OCI-M2 (cell line): Measurements from ENCODE around the gene HDAC6.
"Not testable (repeated sequence)": the region's sequence is repeated elsewhere in the genome, so short reads cannot be mapped to it uniquely, and the experiment has no call there.

Source experiments
- DNase-seq: peaks from one replicate; lab custom pipeline; 2025; ENCODE audit not compliant: unreplicated experiment; lab: John Stamatoyannopoulos, UW

Gene HDAC6

DNA sequence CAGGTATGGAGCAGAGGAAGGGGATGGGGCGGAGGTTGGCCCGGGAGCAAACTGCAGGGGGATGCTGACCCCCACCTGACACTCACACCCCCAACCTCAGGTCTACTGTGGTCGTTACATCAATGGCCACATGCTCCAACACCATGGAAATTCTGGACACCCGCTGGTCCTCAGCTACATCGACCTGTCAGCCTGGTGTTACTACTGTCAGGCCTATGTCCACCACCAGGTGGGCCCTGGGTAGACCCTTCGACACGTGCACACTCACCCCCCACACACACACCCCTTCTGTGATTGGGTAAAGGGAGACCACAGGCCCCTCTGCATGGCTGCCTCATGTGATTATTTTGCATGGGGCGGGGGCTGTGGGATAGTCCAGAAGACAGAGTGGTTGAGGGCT is 22.2 kb downstream of the HDAC6 start:
- DNase-seq: no peak

DNA sequence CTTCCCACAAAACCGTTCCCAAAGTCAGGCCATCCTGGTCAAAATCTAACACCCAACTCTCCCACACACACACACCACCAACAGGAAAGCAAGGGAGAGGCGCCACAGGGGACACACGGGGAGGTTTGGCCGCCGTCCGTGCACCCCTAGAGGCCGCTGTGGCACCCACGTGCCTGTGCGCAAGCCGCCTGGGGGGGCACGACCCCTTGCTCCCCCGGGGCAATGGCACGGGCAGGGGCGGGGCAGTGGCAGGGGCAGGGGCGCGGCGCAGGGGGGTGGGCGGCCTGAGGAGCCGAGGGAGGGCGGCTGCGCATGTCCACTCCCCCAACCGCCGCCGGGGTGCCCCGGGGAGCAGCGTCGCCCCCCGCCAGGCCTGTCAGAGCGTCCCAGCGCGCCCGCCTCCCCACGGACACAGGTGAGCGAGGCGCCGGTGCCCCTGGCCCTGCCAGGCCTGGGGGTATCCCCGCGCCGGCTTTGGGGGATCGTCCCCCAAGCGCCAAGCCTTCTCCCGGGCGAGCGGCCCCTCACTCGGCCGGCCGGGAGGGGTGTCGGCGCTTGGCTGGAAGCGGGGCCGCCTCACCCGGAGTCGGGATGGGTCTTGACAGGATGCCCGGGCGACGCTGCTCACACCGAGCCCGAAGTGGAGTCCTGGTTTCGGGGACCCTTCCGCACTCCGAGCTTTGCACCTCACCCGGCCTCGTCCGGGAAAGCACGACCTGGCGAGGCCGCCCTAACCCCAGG is 24.4 kb downstream of the HDAC6 start, which contains the start of gene ERAS:
Gene ERAS, plus strand, starts transcription at position 379 of the 741 bp plus-strand sequence. CDS start 2,611 bp downstream, outside the sequence.
- no peak for DNase-seq

DNA sequence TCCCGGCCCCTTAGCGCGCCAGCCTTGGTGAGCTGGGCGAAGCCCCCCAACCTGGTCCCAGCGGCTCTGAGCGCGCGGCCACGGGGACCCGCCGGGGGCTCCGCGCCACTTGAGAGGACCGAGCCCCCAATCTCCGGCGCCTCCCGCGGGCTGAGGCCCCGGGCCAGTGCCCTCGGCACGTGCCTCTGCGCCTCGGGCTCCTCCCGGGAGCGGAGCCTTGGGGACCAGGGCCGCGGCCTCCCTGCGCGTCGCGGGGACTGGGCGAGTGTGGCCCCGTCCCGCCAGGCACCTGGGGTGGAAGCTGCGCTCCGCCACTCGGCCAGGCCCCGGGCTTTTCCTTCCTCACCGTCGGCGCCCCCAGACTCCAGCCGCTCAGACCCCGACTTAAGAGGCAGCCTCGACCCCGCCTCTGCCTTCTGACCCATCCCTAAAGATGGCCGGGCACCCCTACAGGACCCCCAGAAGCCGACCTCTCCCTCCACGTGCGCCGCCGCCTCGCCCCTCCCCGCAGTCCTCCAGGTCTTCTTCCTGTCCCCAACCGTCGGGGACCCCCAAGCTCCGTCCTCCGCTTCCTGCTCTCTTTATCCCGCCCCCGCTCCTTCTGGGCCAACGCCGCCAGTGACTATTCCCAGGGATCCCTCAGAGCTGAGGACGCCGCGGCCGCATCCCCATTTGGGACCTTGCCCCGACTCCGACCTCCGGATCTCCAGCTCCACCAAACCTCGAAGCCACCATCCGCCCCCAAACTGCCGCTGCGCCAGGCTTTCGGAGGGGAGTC is 25.2 kb downstream of the HDAC6 start:
- no peak for DNase-seq

DNA sequence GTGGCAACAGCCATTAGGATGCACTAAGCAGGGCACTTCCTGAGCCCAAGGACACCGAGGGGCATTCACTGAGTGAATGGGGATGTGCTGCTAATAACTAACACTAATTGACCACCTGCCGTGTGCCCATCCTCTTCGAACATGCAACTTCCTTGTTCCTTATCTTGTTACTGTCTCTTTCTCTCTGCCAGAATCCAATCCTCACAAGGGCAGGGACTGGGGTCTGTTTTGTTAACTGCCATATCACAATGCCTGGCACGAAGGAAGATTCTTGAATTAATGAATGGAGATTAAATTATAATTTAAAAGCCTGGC is 25.7 kb downstream of the HDAC6 start:
- no peak for DNase-seq

DNA sequence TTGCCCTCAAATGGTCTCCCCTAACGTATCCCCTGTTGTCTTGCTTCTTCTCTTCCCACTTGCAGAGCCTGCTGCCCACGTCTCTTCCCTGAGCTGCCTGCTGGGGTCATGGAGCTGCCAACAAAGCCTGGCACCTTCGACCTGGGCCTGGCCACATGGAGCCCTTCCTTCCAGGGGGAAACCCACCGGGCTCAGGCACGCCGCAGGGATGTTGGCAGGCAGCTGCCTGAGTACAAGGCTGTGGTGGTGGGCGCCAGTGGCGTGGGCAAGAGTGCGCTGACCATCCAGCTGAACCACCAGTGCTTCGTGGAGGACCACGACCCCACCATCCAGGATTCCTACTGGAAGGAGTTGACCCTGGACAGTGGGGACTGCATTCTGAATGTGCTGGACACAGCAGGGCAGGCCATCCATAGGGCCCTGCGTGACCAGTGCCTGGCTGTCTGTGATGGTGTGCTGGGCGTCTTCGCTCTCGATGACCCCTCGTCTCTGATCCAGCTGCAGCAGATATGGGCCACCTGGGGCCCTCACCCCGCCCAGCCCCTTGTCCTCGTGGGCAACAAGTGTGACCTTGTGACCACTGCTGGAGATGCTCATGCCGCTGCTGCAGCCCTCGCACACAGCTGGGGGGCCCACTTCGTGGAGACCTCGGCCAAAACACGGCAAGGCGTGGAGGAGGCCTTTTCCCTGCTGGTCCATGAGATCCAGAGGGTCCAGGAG is 27.3 kb downstream of the HDAC6 start:
- no peak for DNase-seq

DNA sequence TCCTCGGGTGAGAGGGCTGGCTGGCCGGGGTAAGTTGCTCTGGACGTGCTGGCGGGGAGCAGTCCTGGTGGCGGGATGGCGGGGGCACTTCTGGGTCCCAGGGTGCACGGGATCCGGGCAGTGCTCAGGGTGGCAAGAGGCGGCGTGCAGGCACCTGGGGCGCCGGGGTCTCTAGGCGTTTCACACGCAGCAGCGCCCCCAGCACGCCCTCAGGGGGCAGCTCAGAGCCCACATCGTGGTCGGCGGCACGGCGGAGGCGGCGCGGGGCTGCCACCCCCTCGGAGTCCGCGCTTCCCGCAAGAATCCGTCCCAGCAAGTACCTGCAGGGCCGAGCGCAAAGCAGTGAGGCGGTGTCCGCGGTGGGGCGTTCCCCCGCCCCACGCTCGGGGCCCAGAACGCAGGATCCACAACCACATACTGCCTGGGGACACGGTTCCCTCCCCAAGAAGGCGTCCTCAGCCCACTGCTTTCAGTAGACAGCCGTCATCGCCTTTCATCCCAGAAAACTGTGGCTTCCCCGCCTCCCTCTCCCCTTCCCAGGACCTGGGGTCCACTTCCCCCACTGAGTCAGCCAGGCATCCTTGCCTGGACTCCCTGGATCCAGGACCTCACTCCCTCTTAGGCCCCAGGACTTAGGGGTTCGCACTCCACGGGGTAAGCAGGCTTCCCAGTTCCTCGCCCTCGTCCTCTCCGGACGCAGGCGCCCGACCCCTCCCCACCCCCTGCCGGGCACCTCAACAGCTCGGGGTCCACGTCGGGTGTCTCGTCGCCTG is 29.5 kb downstream of the HDAC6 start:
- no peak for DNase-seq

DNA sequence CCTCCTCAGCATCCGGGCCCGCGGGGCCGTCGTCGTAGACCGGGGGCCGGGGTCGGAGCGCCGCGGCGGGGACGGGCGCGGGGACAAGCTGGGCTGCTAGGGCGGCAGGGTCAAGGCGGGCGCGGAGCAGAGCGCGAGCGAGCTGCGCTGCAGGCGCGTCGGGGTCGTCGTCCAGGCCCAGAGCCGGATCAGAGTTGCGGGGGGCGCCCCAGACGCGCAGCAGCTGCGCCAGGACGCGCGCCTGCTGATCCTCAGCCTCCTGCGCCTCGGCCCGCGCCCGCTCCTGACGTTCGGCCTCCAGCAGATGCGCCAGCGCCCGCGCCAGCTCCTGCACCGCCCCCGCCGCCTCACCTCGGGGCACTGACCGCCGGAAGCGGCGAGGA is 30.0 kb downstream of the HDAC6 start:
- no peak for DNase-seq

DNA sequence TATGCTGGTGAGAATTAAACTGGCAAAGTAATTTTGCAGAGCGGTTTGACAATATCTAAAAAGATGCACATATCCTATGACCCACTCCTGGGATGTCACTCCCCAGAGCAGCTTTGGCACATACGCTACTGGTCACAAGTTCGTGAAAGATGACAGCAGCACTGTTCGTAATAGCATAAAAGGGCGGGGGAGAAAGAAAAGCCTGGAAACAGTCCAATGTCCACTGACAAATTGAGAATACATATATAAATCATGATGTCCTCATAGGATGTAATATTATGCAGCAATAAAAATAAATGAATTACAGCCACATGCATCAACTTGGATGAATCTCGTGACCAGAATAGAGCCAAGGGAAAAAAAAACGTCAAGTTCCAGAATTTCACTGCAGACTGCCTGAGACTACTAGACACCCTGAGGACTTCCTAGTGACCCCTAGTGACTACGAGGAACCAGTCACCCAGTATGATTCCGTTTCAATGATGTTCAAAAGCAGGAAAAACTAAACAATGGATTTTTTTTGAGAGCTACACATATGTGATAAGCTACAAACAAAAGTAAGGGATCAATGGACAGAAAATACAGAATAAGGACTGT is 31.8 kb downstream of the HDAC6 start:
- DNase-seq: no peak

DNA sequence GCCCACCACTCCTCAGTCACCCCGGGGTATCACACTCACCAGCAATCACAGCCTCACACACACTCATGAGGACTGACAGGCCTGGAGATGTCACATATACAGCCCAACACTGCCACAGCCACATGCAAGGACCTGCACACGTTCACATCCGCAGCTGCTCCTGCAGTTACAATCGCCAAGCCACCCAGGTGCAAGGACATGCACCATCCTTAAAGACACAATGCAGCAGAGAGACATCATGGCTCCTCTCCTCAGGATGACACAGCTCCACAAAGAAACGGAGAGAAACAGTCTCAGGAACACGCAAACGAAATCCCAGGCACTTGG is 32.5 kb downstream of the HDAC6 start:
- DNase-seq: no peak

DNA sequence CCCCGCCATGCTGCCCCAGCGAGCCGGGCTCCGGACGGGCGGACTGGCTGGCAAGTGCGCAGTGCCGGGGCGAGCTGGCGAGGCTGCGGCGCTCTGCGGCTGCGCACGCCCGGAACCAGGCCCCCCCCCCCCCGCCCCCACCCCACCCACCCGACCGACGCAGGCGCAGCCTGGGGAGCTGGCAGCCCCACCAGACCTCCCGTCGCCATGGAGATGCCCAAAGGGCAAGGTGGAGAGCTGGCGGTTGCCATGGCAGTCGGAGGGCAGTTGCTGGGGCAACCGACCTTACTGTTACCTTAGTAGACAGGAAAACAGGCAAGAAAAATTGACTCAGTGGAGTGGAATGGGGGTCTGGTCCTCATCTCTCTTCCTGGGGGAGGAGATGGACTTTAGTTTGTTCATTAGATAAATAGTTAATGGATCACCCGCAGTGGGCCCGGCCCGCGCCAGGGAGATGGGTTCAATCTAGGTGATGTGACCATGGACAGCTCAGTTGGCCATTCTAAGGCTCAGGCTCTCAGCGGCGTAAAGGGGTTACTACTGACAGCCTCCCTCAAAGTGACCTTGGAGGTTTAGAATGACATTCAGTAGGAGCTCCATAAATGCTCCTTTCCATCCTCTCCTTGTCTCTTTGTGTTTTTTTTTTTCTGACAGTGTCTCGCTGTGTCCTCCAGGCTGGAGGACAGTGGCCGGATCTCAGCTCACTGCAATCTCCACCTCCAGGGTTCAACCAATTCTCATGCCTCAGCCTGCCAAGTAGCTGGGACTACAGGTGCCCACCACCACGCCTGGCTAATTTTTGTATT is 33.9 kb downstream of the HDAC6 start, which contains the start of gene PCSK1N:
Gene PCSK1N, minus strand, starts transcription at position 87 of the 806 bp plus-strand sequence. Its CDS starts 78 bp downstream, at position 9.
- no peak for DNase-seq

DNA sequence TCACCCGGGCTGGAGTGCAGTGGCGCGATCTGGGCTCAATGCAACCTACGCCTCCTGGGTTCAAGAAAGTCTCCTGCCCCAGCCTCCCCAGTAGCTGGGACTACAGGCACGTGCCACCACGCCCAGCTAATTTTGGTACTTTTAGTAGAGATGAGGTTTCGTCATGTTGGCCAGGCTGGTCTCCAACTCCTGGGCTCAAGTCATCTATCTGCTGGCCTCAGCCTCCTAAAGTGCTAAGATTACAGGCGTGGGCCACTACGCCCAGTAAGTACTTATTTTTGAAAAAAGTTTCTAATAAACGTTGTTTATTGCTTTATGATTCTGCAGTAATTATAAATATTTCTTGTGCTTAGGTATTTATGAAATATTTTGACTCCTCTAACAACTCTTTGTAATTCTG is 37.8 kb downstream of the HDAC6 start:
- no peak for DNase-seq

DNA sequence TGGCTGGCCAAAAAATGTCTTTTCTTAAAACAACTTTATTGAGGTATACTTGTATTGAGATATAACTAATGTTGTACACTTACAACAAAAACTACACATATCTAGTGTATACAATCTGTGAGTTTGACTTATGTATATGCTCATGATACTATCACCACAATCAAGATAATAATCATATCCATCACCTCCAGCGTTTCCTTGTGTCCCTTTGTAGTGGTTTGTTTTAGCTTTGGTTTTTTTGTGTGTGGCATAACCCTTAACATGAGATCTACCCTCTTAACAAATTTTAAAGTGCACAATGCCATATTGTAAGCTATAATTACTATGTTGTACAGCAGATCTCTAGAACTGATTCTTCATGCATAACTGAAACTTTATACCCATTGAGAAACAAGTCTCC is 47.0 kb downstream of the HDAC6 start:
- DNase-seq: no peak

DNA sequence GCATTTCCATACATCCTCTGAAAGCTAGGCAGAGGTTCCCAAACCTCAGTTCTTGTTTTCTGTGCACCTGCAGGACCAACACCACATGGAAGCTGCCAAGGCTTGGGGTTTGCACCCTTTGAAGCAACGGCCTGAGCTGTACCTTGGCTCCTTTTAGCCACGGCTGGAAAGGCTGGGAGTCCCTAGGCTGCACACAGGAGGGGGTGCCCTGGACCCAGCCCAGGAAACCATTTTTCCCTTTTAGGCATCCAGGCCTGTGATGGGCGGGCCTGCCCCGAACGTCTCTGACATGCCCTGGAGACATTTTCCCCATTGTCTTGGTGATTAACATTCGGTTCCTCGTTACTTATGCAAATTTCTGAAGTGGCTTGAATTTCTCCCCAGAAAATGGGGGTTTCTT is 51.0 kb downstream of the HDAC6 start:
- DNase-seq: no peak

DNA sequence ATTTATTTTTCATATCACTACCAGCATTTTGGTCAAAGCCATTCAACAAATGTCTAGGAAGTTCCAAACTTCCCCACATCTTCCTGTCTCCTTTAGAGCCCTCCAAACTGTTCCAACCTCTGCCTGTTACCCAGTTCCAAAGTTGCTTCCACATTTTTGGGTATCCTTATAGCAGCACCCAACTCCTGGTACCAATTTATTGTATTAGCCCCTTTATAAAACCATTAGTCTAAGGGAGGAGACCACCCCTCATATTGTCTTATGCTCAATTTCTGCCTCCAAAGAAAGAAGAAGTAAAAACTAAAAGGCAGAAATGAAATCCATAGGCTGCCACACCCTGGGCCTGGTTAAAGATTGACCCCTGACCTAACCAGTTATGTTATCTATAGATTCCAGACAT is 51.6 kb downstream of the HDAC6 start:
- not testable (repeated sequence) for DNase-seq

DNA sequence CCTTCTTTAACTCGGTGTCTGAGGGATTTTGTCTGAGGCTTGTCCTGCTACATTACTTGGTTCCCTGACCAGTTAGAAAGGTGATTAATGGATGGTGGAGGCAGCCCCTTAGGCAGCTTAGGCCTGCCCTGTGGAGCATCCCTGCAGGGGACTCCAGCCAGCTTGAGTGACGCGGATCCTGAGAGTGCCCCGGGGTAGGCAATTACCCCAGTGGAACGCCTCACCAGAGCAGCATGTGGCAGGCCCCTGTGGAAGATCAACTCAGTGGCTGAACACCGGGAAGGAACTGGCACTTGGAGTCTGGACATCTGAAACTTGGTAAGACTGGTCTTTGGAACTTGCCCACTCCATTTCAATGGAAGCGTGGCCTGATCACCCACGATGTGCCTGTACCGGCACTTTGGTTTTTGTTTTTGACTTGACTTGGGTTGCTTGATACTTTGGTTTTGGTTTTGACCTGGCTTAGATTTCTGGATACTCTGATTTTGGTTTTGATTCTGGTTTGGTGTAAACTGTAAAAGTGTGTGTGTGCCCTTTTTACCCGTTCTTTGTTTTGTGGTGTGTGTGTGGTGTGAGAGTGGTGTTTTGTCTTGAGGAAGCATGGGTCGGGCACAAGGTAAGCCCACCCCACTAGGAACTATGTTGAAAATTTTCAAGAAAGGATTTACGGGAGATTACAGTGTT is 52.4 kb downstream of the HDAC6 start:
- not testable (repeated sequence) for DNase-seq

DNA sequence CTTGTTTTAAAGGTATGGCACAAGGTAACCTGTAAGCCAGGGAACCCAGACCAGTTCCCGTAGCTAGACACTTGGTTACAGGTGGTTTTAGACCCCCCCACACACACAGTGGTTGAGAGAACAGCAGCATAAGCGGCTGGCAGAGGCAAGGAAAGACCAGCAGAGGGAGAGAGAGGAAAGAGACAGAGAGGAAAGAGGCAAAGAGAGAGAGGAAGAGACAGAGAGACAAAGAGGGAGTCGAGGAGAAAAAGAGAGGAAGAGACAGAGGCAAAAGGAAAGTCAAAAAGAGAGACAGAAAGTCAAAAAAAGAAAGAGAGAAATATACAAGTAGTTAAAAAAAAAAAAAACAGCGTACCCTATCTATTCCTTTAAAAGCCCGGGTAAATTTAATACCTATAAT is 53.0 kb downstream of the HDAC6 start:
- no peak for DNase-seq

DNA sequence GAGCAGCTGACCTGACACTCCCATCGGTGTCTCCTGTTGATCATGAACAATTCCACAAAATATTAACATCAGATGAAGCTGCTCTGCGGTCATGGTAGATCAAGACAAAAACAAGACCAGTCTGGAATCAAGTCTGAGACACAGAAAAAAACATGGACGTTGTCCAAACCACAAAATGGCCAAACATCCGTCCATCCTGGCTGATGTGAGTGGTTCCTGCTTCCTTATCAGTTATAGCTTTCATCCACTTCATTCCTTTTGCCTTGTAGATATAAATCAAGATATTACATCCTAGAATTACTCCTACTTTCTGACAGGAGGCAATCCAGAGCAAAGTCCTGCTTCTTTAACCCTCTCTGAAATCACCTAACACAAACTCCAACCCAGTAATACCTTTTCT is 62.3 kb downstream of the HDAC6 start:
- no peak for DNase-seq

DNA sequence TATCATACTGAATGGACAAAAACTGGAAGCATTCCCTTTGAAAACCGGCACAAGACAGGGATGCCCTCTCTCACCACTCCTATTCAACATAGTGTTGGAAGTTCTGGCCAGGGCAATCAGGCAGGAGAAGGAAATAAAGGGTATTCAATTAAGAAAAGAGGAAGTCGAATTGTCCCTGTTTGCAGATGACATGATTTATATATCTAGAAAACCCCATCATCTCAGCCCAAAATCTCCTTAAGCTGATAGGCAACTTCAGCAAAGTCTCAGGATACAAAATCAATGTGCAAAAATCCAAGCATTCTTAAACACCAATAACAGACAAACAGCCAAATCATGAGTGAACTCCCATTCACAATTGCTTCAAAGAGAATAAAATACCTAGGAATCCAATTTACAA is 70.2 kb downstream of the HDAC6 start:
- DNase-seq: not testable (repeated sequence)
